Tibial nerve (tissue), 4 donors: ENCODE results near the gene RAD9A. TPM values are rescaled to one million over a fixed set of nuclear protein-coding genes. Genes with fewer than 3 reads are reported as not detected.

Source experiments
- DNase-seq, 2 donors: peaks; one replicate each; pipeline ENCODE4 v3.0.0-alpha.2; 2019; ENCODE audit warnings: low spot score in 2 of 2
- H3K27ac ChIP-seq, 4 donors: fragments of 200-600 bp; sonication (generic) in 3 of 4; one replicate each; pipeline ENCODE4 v1.5.1; 2017 to 2019; ENCODE audit warnings: mild to moderate bottlenecking in 1 of 4
- H3K27me3 ChIP-seq, 2 donors: fragments of 200-600 bp; sonication (generic) in 1 of 2; one replicate each; pipeline versions ENCODE4 v1.5.1 to v1.6.0; 2017 to 2019
- H3K36me3 ChIP-seq, 3 donors: fragments of 200-600 bp; sonication (generic); one replicate each; pipeline ENCODE4 v1.5.1; 2018 to 2019
- H3K4me1 ChIP-seq, 4 donors: fragments of 200-600 bp; sonication (generic) in 3 of 4; one replicate each; pipeline ENCODE4 v1.5.1; 2017 to 2019
- H3K4me3 ChIP-seq, 4 donors: fragments of 200-600 bp; sonication (generic) in 3 of 4; one replicate each; pipeline ENCODE4 v1.5.1; 2017 to 2019; ENCODE audit warnings: mild to moderate bottlenecking in 1 of 4, moderate library complexity in 1 of 4
- H3K9me3 ChIP-seq, 4 donors: fragments of 200-600 bp; sonication (generic) in 3 of 4; one replicate each; pipeline ENCODE4 v1.5.1; 2017 to 2019
- CTCF ChIP-seq, 5 experiments: fragments of 200-600 bp in 3 of 5; fragments of 450-650 bp in 2 of 5; sonication (generic) in 3 of 5; IDR thresholded peaks; one replicate each; pipeline ENCODE4 v1.5.1; 2016 to 2019; ENCODE audit warnings: antibody characterized with exemption in 5 of 5, mild to moderate bottlenecking in 3 of 5, moderate library complexity in 2 of 5
- EP300 ChIP-seq, 2 donors: sonication (generic); formaldehyde crosslinking; IDR thresholded peaks; one replicate each; pipeline ENCODE4 v1.6.1; 2017; ENCODE audit warnings: antibody characterized with exemption in 2 of 2, mild to moderate bottlenecking in 1 of 2
- POLR2A ChIP-seq, 2 donors: fragments of 450-650 bp; IDR thresholded peaks; one replicate each; pipeline ENCODE4 v1.6.1; 2017; ENCODE audit warnings: antibody characterized with exemption in 2 of 2, mild to moderate bottlenecking in 2 of 2, moderate library complexity in 2 of 2
- WGBS, 2 donors: methylation state at CpG; one replicate each; pipeline ENCODE4 v1.1.5; 2018; 5-methylcytosine and 5-hydroxymethylcytosine counted together
- total RNA-seq, 4 donors: library from RNA; depleted of rRNA; stranded (reverse); fragments of >200 nt; gene quantifications; one replicate each; pipeline ENCODE4 v1.1.0, GENCODE V29; 2016

Gene RAD9A
- total RNA-seq, 4 donors from 2014 or later, result 22.7 to 39.0 (median 36.4) TPM

GRCh38 chr11:67379061-67380058 lies 12.4 kb upstream of the RAD9A start:
- 66 to 67% methylated on average over 22 to 23 of the region's 23 CpGs for WGBS, 2 donors
- TF ChIP-seq POLR2A (IDR thresholded peaks at IDR 0.05) (no peak), CTCF (IDR thresholded peaks at IDR 0.05) (no peak), EP300 (IDR thresholded peaks at IDR 0.05) (no peak)
- H3K9me3 ChIP-seq, result no peaks in the 10 kb centered on the region

GRCh38 chr11:67381244-67381972 lies 10.4 kb upstream of the RAD9A start:
- peaks cover 0 to 41% (median 8%) of the 10 kb centered on the region in 4 donors for H3K4me1 ChIP-seq
- no peak overlapping the region for H3K4me3 ChIP-seq
- no peaks in the 10 kb centered on the region for H3K36me3 ChIP-seq
- H3K9me3 ChIP-seq, result no peaks in the 10 kb centered on the region
- H3K27me3 ChIP-seq, result no peaks in the 10 kb centered on the region
- TF ChIP-seq EP300 (IDR thresholded peaks at IDR 0.05) (no peak), CTCF (IDR thresholded peaks at IDR 0.05) (peak in 1 of 5 experiments; percentile 8)
- peak overlapping the region in 2 of 4 donors; percentile 17 to 22 for H3K27ac ChIP-seq
- 70 to 74% methylated on average over 13 of the region's 13 CpGs for WGBS, 2 donors
- no peak for DNase-seq

More at GRCh38 chr11:67379061-67380058, 12.4 kb upstream of the RAD9A start:
- DNase-seq, result no peak
- Histone ChIP-seq H3K4me3 (no peak overlapping the region), H3K27ac (no peak overlapping the region), H3K27me3 (no peaks in the 10 kb centered on the region), H3K36me3 (no peaks in the 10 kb centered on the region), H3K4me1 (peaks cover 0 to 49% (median 17%) of the 10 kb centered on the region in 4 donors)

- no peaks in the 10 kb centered on the region for H3K9me3 ChIP-seq
- H3K27ac ChIP-seq, result peak overlapping the region in 1 of 4 donors; percentile 13
- H3K36me3 ChIP-seq, result no peaks in the 10 kb centered on the region
- no peak overlapping the region for H3K4me3 ChIP-seq
- DNase-seq, result peak; percentile 74 to 86
- peaks cover 0 to 41% (median 8%) of the 10 kb centered on the region in 4 donors for H3K4me1 ChIP-seq
- no peaks in the 10 kb centered on the region for H3K27me3 ChIP-seq
- 36 to 39% methylated on average over 16 of the region's 16 CpGs for whole genome bisulfite sequencing, 2 donors
- peak; percentile 92 to 99 (median 97) for TF ChIP-seq CTCF (IDR thresholded peaks at IDR 0.05)
- TF ChIP-seq EP300 (IDR thresholded peaks at IDR 0.05), result peak in 1 of 2 donors; percentile 37
- no peak for TF ChIP-seq POLR2A (IDR thresholded peaks at IDR 0.05)
Measured at GRCh38 chr11:67382276-67383136, 9.3 kb upstream of the RAD9A start.

- H3K4me3 ChIP-seq, result no peak overlapping the region
- H3K36me3 ChIP-seq, result no peaks in the 10 kb centered on the region
- no peaks in the 10 kb centered on the region for H3K27me3 ChIP-seq
- peaks cover 0 to 28% (median 8%) of the 10 kb centered on the region in 4 donors for H3K4me1 ChIP-seq
- WGBS, 2 donors, result 35 to 52% methylated on average over 3 of the region's 3 CpGs
- TF ChIP-seq POLR2A (IDR thresholded peaks at IDR 0.05) (no peak), CTCF (IDR thresholded peaks at IDR 0.05) (no peak), EP300 (IDR thresholded peaks at IDR 0.05) (peak in 1 of 2 donors; percentile 20)
- H3K9me3 ChIP-seq, result no peaks in the 10 kb centered on the region
- no peak for DNase-seq
- peak overlapping the region in 2 of 4 donors; percentile 12 to 63 for H3K27ac ChIP-seq
Measured at GRCh38 chr11:67384851-67385366, 6.9 kb upstream of the RAD9A start.
